Vagina (tissue), 2 donors: ENCODE measurements around the gene ELMOD3.
"Not testable (repeated sequence)": the region's sequence is repeated elsewhere in the genome, so short reads cannot be mapped to it uniquely, and the experiment has no call there.

Experiments
- CTCF ChIP-seq, 3 experiments: fragments of 450-650 bp in 2 of 3; fragments of 200-600 bp in 1 of 3; sonication (generic) in 1 of 3; IDR thresholded peaks; one replicate each; pipeline ENCODE4 v1.5.1; 2017 to 2019; ENCODE audit warnings: antibody characterized with exemption in 3 of 3, mild to moderate bottlenecking in 2 of 3, moderate library complexity in 2 of 3
- POLR2A ChIP-seq, 2 donors: fragments of 450-650 bp; IDR thresholded peaks; one replicate each; pipeline ENCODE4 v1.6.1; 2017; ENCODE audit warnings: antibody characterized with exemption in 2 of 2, mild to moderate bottlenecking in 2 of 2, moderate library complexity in 2 of 2
- POLR2AphosphoS5 ChIP-seq, 2 donors: sonication (generic); formaldehyde crosslinking; IDR thresholded peaks; one replicate each; pipeline ENCODE4 v1.9.0; 2017; ENCODE audit warnings: antibody characterized with exemption in 2 of 2, mild to moderate bottlenecking in 2 of 2, low read depth in 1 of 2; ENCODE audit not compliant: insufficient read depth in 1 of 2

DNA sequence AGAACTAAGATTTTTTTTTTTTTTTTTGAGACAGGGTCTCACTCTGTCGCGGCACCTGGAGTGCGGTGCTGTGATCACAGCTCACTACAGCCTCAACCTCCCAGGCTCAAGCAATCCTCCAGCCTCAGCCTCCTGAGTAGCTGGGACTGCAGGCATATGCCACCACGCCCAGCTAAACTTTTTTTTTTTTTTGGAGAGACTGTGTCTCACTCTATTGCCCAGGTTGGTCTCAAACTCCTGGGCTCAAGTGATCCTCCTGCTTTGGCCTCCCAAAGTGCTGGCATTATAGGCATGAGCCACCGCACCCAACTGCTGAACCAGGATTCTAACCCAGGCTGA, 59.8 kb downstream of the ELMOD3 start:
- TF ChIP-seq CTCF (IDR thresholded peaks at IDR 0.05); POLR2A (IDR thresholded peaks at IDR 0.05); POLR2AphosphoS5 (IDR thresholded peaks at IDR 0.05; ENCODE audit: insufficient read depth in 1 of 2, low read depth in 1 of 2): not testable (repeated sequence)
